Measurements from ENCODE around the gene IL19.
"Not testable (repeated sequence)": the region's sequence is repeated elsewhere in the genome, so short reads cannot be mapped to it uniquely, and the experiment has no call there.

Gene IL19

DNA sequence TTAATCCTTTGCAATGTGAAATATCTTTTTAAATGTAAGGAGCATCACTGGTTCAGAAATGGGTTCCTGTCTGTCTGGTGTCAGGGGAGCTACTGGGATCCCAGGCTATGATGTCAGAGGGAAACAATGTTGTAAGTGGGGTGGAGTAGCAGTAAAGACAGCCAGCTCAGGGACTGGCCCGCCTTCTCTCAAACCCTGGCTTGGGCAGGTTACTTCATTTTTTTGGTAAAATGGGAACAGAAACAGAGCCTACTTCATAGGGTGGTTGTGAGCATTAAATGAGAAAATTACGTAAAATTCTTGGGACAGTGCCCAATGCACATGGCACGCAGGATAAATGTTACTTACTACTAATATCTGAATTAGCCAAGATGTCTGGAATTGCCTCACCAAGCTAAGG is 64.1 kb downstream of the IL19 start:
- DNase-seq, result no peak

- DNase-seq, result no peak
Measured at GRCh38 chr1:206835186-206835585, 64.6 kb downstream of the IL19 start.

GRCh38 chr1:206836111-206836510 is 65.5 kb downstream of the IL19 start:
- DNase-seq, result no peak

DNA sequence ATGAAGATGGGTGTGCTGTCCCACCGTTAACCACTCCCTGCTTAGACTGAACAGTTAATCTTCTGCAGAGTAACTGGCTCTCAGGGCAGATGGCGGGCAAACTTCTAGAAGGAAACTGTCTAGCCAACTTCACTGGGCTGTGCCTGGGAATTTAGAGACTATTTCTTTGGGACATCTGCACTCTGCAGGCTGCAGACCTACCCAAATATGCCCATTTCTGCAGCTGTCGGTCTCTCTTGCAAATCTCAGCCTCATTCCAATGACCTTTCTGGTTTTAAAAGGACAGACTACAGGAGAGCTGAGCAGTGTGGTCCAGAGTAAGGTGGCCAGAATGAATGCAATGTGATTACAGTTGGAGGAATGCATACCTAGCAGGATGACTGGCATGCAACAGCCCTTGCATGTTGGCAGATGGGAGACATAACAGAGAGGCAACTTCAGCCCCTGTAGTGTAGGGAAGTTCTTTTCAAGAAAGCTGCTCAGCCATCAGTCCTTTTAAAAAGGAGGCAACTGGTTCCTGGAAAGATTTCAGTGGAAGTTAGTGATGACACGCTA is 68.5 kb downstream of the IL19 start:
- no peak for DNase-seq

DNA sequence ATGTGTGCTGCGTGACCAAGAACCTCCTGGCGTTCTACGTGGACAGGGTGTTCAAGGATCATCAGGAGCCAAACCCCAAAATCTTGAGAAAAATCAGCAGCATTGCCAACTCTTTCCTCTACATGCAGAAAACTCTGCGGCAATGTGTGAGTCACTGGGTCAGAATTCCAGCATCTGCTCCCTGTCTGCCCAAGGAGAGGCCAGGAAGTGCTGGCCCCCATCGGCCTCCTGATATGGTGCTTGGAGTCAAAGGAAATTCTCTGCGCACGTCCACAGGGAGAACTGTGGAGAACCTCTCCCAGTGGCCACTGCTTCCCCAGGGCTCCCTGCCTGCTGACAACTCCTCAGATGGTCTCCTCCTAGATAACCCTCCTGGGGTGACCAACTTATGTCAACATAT is 69.3 kb downstream of the IL19 start:
- DNase-seq, result no peak

- DNase-seq, result no peak
Measured at GRCh38 chr1:206841609-206842323, 71.2 kb downstream of the IL19 start.

DNA sequence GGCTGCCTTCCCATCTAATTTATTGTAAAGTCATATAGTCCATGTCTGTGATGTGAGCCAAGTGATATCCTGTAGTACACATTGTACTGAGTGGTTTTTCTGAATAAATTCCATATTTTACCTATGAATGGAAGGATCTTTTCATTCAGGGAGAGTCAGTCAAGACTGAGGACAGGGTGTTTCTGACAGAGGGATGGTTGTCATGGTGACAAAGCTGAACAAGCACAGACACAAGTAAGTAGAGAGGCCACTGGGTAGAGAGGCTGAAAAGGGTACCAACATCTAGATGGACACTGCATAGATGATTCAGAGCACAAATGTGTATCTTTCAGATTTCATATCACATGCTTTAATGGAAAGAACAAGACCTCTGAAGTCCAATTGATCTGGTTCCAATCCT is 72.3 kb downstream of the IL19 start:
- DNase-seq, result no peak

DNA sequence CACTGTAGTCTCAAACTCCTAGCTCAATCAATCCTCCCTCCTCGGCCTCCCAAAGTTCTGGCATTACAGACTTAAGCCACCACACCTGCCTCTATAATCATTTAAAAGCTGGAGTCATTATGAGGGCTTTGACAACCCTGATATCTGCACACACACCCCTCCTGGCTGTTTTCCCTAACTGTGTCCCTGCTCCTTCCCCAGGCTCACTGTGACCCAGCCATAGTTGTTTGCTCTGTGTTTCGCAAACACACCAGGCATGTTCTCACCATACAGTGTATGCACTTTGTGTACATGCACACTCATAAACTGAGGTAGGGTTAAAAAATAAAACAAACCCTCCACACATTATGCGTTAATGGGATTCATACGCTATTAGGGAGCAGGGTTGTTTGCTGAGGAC is 73.1 kb downstream of the IL19 start:
- no peak for DNase-seq

GRCh38 chr1:206846487-206846886 is 75.9 kb downstream of the IL19 start:
- DNase-seq, result no peak

DNA sequence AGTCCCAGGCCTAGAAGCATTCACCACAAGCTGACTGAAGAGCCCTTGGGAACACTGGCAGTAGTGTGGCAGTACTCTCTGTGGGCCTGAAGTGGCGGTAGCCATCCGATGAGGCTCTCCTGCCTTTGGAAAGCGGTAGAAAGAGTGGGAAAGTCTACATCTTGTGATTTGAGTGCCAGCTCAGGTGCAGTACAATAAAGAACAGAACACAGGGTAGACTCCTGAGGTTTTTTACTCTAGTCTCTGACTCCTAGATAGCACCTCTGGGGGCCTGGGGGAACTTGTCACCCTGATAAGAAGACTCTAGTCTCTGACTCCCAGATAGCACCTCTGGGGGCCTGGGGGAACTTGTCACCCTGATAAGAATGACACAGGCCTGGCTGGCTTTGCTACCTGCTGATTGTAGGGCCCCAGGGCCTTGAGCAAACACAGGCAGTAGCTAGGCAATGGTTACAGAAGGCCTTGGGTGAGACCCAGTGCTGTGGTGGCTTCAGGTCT is 76.8 kb downstream of the IL19 start:
- no peak for DNase-seq

GRCh38 chr1:206847946-206848345 is 77.4 kb downstream of the IL19 start:
- no peak for DNase-seq

GRCh38 chr1:206850401-206850800 is 79.8 kb downstream of the IL19 start:
- no peak for DNase-seq

- DNase-seq, result no peak
Measured at GRCh38 chr1:206851341-206852010, 80.9 kb downstream of the IL19 start.

- DNase-seq, result not testable (repeated sequence)
Measured at GRCh38 chr1:206852662-206853061, 82.1 kb downstream of the IL19 start.

- DNase-seq, result not testable (repeated sequence)
Measured at GRCh38 chr1:206853696-206854095, 83.1 kb downstream of the IL19 start.

DNA sequence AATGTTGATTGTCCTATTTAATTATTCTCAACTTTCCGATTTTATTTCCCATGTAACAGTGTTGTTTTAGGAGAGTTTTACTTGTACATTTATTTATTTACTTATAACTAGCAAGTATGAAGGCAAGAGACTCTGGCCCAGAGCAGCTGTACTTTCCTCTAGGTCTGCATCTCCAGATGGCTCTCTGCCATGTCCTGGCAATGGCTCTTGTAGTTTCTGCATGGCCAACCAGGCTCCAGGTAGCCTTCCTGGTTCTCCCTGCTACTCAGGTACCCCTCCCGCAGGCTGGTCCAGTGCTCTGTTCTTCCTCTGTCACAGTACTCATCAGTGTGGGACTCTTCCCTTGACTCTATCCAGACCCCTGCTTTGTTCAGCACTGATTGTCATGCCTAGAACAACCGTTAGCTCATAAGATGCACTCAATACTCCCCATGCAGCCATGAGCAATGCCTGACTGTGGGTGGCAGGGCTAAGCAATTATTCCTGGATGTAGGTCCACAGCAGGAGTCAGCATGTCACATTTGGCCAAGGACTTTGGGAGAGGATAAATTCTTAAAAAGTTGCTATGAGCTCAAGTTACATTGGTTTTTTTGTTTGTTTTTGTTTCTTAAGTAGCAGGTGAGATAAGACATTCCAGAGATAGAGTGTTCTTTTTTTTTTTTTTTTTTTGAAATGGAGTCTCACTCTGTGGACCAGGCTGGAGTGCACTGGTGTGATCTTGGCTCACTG is 84.0 kb downstream of the IL19 start:
- no peak for DNase-seq

- DNase-seq, result no peak
Measured at GRCh38 chr1:206855859-206856258, 85.3 kb downstream of the IL19 start.

DNA sequence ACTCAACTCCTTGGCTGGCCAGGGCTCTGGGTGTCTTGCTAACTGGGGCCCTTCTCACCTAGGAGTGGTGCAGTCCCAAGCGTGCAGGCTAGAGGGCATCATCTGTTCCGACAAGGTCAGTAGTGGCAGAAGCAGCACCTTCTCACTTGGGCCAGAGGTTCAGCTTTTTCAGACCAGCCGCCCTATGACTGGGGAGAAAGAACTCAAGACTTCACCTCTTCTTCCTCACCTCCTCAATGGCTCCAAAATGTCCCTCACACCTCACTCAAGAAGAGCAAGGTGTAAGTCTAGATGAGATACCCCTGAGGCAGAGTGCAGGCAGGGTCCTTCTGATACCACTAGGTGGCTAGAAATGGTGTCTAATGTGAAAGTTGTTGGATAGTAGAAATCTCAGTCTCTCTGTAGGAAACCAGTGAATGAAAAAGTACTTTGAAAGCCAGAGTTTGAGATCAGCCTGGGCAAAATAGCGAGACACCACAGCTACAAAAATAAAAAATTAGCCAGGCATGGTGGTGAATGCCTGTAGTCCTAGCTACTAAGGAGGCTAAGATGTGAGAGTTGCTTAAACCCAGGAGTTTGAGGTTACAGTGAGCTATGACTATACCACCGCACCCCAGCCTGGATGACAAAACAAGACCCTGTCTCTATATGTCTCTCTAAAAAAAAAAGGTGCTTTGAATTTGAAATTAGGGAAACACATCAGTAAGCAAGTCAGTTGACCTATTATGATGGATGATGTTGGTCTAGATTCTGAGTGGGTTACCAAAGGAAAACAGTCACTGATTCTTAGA is 86.3 kb downstream of the IL19 start:
- no peak for DNase-seq

GRCh38 chr1:206859082-206859521 is 88.5 kb downstream of the IL19 start:
- DNase-seq, result no peak

- DNase-seq, result no peak
Measured at GRCh38 chr1:206860165-206860564, 89.6 kb downstream of the IL19 start.

DNA sequence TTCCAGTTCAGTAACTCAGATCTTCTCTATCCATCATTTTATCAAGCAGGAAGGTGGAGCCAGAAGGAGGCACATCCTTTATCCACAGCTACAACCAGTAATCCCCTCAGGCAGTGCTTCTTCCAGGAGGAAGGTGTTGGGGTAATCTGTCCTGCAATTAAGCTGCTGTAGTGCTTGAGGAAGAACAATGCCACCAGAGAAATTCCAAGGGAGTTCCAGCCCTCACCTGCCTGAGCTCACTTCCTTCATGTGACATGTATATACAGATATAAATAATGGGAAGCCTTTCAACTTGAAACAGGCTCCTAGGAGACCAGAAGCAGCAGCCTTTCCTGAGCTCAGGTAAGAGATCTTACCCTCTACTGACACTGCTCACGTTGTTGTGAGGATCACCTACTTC is 92.7 kb downstream of the IL19 start:
- no peak for DNase-seq

GRCh38 chr1:206864939-206865671 is 94.5 kb downstream of the IL19 start, which contains the start of gene IL20:
Gene IL20, plus strand, starts transcription at chr1:206865623. Its CDS starts 230 bp downstream, at chr1:206865853.
- DNase-seq, result peak; percentile 18
